GM19238 (cell line): Measurements from ENCODE around the gene NEK6.

Experiments
- DNase-seq: peaks from one replicate; pipeline ENCODE4 v3.0.0; 2011; ENCODE audit warnings: low spot score; ENCODE audit not compliant: insufficient read length

The NEK6 gene

DNA sequence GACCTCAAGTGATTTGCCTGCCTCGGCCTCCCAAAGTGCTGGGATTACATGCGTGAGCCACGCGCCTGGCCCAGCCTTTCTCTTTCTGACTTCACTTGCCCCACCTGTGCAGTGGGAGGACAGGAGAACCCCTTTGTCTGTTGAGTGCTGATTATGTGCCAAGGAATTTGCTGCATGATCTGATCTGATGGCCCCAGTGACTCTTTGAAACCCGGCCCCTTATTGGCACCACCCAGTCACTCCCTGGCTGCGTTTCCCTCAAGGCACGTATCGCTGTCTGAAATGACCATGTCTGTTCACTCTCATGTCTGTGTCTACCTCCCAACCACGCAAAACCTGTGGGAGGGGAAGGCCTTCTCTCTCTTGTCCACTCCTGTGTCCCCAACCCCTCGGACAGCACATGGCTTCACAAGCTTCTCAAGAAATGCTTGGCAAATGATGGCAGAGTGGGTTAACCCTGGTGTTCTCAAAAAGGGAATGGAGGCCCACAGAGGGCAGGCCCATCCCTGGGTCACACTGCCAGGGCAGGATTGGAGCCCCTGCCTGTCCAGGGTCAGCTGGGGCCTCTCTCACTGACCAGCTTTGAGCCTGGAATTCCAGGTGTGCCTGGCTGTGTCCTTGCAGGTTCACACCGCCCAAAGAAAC lies 21.9 kb downstream of the NEK6 start:
- DNase-seq = no peak

DNA sequence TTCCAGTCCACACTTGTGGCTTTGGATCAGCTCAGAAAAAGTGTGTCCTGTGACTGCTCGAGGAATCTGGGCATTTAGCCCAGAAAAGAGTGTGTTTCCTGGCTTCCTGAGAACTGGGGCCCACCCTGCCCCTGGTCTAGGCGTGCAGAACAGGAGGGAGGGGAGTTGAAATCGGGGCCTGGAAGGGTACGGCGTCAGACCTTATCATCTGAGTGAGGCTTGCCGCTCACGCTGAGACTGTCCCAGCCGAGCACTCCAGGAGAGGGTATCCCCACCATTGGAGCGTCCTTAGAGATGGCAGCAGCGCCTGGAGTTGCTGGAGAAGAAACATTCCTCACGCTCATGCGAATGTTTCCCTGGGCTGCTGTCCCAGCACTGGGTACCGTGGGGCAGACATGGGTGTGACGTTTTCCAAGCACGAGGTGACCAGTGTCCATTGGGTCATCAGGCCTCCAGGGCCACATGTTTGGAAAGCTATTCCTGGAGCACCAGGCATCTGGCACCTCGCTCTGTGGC lies 22.5 kb downstream of the NEK6 start:
- DNase-seq = no peak

DNA sequence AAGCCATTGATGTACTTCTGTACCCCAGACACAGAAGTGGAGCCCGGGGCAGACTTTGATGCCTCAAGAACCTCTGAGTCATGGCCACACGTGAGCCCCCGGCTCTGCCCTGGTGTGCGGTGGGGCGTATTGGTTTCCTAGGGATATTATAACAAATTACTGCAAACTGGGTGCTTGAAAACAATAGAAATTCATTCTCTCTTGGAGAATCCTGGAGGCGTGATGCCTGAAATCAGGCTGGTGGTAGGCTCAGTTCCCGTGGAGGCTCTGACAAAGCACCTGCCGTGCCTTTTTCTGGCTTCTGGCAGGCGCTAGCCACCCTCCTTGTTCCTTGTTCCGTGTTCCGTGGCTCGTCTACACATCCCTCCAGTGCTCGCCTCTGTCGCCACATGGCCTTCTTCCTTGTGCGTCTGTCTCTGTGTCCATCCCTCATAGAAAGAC lies 24.2 kb downstream of the NEK6 start:
- DNase-seq = no peak

GRCh38 chr9:124282442-124283227 lies 24.9 kb downstream of the NEK6 start:
- DNase-seq = no peak

GRCh38 chr9:124283228-124283814 lies 25.6 kb downstream of the NEK6 start:
- DNase-seq = no peak

DNA sequence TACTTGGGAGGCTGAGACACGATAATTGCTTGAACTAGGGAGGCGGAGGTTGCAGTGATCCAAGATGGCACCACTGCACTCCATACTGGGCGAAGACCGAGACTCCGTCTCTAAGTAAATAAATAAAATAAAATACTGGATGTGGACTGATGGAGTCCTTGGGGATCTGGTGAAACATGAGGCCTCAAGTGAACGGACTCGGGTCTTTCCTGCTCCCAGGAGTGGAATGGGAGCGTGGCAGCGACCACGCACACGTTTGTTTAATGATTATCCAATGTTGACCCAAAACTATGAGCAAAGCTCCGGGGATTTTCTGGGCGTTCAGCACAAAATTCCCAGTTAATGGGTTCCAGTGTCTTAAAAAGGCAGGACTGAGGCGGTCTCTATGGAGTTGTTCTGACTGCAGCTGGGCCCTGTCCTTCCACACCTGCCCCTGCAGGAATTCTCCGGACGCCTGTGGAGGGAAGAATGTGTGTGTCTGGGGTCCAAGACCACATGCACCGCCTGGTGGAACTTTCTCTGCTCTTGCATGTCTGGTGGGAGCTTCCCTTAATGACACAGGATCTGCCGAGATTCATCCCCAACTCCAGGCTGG lies 26.6 kb downstream of the NEK6 start:
- no peak for DNase-seq

DNA sequence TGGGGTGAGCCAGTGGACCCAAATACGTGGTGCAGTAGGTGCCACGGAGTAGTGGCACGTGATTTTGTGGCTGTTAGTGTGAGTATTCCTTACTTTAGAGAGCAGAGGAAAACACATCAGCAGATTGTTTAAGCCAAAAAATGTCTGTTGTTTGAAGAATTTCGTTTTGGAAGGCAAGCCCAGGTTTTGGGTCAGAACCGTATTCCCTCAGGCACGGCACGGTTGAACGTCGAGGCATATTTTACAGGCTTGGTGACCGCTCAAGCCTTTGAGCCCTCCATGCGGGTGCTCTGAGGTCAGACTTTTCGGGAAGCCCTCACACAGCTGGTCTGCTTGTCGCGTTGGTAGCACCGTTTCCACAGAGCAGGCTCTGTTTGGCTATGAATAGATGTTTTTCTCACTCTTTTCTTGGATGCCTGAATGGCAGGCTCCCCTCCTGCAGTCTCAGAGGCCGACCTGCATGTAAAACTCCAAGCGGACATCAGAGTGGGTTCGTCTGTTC lies 27.2 kb downstream of the NEK6 start:
- DNase-seq = no peak

DNA sequence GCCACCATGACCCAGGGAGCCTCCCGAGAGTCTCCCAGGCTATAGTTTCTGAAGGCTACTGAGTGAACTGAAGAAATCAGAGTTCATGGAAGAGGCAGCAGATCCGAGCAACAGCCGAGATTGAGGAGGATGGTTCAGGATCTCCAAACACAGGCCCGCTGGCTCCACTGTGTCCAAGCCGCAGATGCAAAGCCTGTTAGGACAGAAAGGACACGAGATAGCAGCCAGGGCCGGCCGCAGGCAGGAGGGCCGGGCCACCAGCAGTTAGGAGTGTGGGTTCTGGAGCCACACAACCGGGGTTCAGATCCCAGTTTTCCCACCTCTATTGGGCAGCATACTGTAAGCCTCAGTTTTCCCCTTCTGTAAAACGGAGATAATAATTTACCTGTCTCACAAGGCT lies 27.7 kb downstream of the NEK6 start:
- no peak for DNase-seq

DNA sequence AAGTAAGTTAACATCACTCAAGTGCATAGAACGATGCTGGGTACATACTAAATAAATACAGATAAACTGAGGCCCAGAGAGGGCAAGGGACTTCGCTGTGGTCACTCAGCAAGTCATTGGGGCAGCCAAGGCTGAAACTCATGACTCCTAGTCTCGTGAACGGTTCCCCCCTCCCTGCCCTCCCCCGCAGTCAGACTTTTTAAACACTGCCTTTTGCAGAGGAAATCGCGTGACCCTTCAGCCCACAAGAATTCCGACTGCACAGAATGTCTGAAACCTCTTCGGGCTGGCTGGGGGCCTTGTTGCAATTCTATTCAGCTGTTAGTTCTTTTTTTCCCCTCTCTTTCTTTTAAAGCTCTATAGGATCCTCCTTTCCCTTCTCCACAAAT lies 28.1 kb downstream of the NEK6 start:
- peak; percentile 65 for DNase-seq

DNA sequence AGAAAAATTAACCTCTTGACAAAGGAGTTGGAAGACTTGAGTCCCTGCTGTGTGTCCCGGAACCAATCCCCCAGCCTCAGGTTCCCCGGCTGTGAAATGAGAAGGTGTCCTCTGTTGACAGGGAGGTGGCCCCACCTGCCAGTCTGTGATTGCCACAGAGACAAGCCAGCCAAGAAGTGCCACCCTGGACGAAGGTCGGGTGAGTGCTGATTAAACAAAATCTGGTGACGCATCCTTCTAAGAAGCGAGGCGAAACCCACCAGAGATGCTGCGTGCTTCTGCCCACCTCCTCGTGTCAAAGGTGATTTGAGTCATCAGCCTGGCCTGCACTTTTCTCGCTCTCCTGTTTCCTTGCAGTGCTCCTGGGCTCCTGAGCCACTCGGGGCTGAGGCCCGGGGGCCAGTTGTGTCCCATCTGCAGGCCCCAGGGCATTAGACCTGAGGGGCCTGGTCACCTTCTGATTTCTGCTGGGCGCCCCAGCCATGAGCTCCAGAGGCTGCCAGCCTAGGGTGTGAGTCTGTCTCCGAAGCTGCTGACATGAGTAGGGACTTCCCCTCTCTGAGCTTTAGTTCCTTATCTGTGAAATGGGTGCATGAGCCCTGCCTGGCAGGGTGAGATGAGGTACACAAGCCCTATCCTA lies 28.7 kb downstream of the NEK6 start:
- DNase-seq = peak; percentile 65

DNA sequence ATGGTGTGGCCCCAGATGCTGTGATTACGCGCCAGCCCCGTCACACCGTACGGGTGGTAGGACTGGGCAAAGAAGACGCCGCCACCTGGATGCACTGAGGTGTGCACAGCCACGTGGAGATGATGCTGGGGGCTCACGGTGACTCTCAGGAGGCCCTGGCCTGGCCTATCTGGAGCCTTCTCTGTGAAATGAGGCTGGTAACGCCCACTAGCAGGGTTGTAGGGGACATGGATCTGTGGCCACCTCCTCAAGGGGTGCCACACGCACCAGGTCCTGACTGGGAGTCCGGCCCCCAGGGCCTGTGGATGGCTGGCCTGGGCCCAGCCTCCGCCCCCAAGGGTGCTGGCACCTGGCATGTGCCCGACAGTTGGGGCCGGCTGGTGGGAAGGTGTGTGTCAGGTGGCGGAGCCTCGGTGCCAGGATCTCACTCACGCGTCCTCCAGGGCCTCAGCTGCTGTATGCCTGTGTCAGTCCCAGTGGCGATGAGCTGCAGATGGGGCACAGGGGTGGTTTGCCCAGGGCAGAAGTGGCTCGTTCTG lies 32.4 kb downstream of the NEK6 start:
- no peak for DNase-seq

GRCh38 chr9:124290743-124291554 lies 33.2 kb downstream of the NEK6 start:
- DNase-seq = no peak

- peak; percentile 67 for DNase-seq
Measured at GRCh38 chr9:124291801-124292396, 34.1 kb downstream of the NEK6 start.

DNA sequence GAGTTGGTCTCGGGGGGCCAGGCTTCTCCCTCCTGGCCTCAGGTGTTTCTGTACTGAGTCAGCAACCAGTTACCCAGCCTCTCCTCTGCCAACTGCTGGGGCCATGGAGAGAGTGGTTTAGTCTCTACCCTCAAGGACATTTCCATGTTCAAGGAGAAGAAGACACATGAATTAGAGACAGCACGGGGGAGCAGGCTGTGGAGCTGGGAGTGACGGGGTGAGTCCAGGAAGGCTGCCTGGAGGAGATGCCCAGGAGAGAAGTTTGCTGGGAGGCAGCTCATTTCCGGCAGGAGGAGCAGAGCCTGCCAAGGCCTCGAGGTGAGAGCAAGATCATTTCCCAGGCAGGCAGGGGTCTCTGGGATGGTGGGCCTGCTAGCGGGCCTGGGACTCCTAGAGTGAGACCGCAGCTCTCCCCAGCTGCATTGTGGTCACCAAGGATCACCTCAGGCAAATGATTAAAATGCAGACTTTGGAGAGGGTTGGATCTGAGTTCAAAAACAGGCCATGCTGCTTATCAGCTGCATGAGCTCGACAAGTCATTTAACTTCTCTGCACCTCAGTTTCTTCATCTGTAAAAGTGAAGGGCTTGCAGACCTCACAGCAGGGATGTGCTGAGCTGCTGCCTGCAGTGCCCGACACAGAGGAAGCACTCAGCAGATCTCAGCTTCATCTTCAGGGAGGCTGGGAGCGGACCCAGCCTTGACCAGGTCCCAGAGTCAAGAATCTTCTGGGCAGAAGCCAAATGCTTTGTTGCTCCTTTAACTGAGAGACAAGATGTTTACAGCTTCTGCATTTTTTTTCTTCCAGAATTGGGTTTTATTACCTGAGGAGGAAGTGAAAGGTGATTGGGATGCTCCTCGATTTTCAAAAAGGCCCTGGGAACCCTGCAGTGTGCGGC lies 35.2 kb downstream of the NEK6 start:
- no peak for DNase-seq

GRCh38 chr9:124293718-124294506 lies 36.2 kb downstream of the NEK6 start:
- no peak for DNase-seq

GRCh38 chr9:124295159-124295794 lies 37.5 kb downstream of the NEK6 start:
- peak; percentile 58 for DNase-seq

- no peak for DNase-seq
Measured at GRCh38 chr9:124296094-124296493, 38.3 kb downstream of the NEK6 start.
